Esophagus (tissue), 2 donors: ENCODE data around the gene TCEA3. TPM values are rescaled to one million over a fixed set of nuclear protein-coding genes. Genes with fewer than 3 reads are reported as not detected.
A peak's percentile ranks its signal among the peaks of the same experiment; 100 is the strongest.

Experiments used
- H3K27ac ChIP-seq, 2 donors: one replicate each; pipeline ENCODE4 v1.5.1; 2013; ENCODE audit warnings: low read depth in 2 of 2, mild to moderate bottlenecking in 2 of 2, inconsistent platforms in 1 of 2, low read length in 1 of 2, moderate library complexity in 1 of 2
- H3K27me3 ChIP-seq, 2 donors: one replicate each; pipeline ENCODE4 v1.6.1; 2013; ENCODE audit warnings: low read length in 2 of 2, control low read depth in 1 of 2, mild to moderate bottlenecking in 1 of 2; ENCODE audit not compliant: insufficient read depth in 2 of 2, control insufficient read depth in 1 of 2
- H3K36me3 ChIP-seq, 2 donors: one replicate each; pipeline ENCODE4 v1.6.1; 2013; ENCODE audit warnings: low read length in 1 of 2; ENCODE audit not compliant: control insufficient read depth in 2 of 2, insufficient read depth in 2 of 2
- H3K4me1 ChIP-seq, 2 donors: one replicate each; pipeline ENCODE4 v1.6.1; 2013; ENCODE audit warnings: low read length in 1 of 2; ENCODE audit not compliant: control insufficient read depth in 2 of 2, insufficient read depth in 2 of 2
- H3K4me3 ChIP-seq, 2 donors: one replicate each; pipeline ENCODE4 v1.5.1; 2013; ENCODE audit warnings: low read length in 2 of 2, mild to moderate bottlenecking in 2 of 2, low read depth in 1 of 2, moderate library complexity in 1 of 2
- H3K9me3 ChIP-seq, 2 donors: one replicate each; pipeline ENCODE4 v1.6.1; 2013; ENCODE audit warnings: mild to moderate bottlenecking in 2 of 2, low read depth in 1 of 2, low read length in 1 of 2, moderate library complexity in 1 of 2; ENCODE audit not compliant: control insufficient read depth in 2 of 2, insufficient read depth in 1 of 2
- WGBS, 2 donors: extraction: QIAGEN DNeasy Blood & Tissue Kit; methylation state at CpG; one replicate each; pipeline ENCODE4 v1.1.7; 2013; 5-methylcytosine and 5-hydroxymethylcytosine counted together
- polyA plus RNA-seq, 2 donors: library from polyadenylated mRNA; stranded (reverse); fragments of 200-250 nt; gene quantifications; one replicate each; pipeline ENCODE4 v1.2.3, GENCODE V29; 2013
- donor health status: healthy with polysubstance abuse.
- donor health status: Bipolar disorder and iron deficiency.

Gene TCEA3
- polyA plus RNA-seq, 2 donors, result 22.0 to 37.7 TPM

DNA sequence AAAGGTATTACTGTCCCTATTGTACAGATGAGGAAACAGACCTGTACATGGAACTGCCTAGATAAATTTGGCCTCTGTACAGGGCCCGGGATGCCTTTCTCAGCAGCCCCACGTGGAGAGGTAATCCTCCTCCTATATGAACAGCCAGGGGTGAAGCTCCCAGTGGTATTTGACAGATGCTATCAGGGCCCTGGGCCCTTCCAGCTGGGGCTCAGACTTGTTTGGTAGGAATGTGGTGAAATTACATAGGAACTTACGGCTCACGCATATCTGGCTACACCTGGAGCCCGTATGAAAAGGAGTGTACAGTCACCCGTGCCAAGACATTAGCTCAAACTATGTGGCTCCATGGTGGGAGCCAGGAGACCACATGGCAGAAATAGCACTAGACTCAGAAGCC, 24.8 kb upstream of the TCEA3 start:
- no peaks in the 10 kb centered on the region for H3K27me3 ChIP-seq
- no peak overlapping the region for H3K4me3 ChIP-seq
- WGBS, 2 donors, result 58 to 71% methylated on average over 6 of the region's 6 CpGs
- H3K4me1 ChIP-seq, result peaks cover 7 to 19% of the 10 kb centered on the region in 2 donors
- H3K9me3 ChIP-seq, result no peaks in the 10 kb centered on the region
- no peaks in the 10 kb centered on the region for H3K36me3 ChIP-seq
- H3K27ac ChIP-seq, result peak overlapping the region in 1 of 2 donors; percentile 66

DNA sequence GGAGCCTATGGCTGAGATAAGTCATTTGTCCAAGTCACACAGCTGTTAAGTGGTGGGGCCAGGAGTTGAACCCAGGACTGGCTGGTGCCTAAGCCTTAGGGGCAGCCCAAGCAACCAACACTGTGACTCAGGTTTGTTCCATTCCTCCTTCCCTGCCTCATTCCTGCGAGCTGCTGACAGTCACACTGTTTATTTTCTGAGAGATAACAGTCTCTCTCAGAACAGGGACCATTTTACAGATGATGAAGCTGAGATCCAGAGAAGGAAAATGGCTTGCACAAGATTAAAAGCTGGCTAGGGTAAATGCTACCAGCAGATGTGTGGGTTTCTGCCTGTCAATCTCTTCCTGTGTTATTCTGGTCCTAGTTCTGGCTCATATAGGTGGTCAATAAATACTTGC, 24.3 kb upstream of the TCEA3 start:
- Histone ChIP-seq H3K36me3 (no peaks in the 10 kb centered on the region), H3K9me3 (no peaks in the 10 kb centered on the region), H3K4me1 (peaks cover 7 to 19% of the 10 kb centered on the region in 2 donors), H3K4me3 (no peak overlapping the region), H3K27me3 (no peaks in the 10 kb centered on the region), H3K27ac (peak overlapping the region in 1 of 2 donors; percentile 66)
- WGBS, 2 donors, result 71 to 82% methylated on average over 1 of the region's 1 CpG

- Histone ChIP-seq H3K36me3 (peaks cover 0 to 6% of the 10 kb centered on the region in 2 donors), H3K27ac (peak overlapping the region in 1 of 2 donors; percentile 3), H3K9me3 (no peaks in the 10 kb centered on the region), H3K27me3 (no peaks in the 10 kb centered on the region), H3K4me3 (no peak overlapping the region), H3K4me1 (peaks cover 5 to 13% of the 10 kb centered on the region in 2 donors)
- WGBS, 2 donors, result 58 to 65% methylated on average over 8 of the region's 8 CpGs
Measured at GRCh38 chr1:23446661-23447310, 22.2 kb upstream of the TCEA3 start.

- peaks cover 0 to 6% of the 10 kb centered on the region in 2 donors for H3K36me3 ChIP-seq
- peaks cover 0 to 2% of the 10 kb centered on the region in 2 donors for H3K4me1 ChIP-seq
- H3K27me3 ChIP-seq, result no peaks in the 10 kb centered on the region
- H3K4me3 ChIP-seq, result no peak overlapping the region
- 70 to 82% methylated on average over 4 of the region's 4 CpGs for WGBS, 2 donors
- peak overlapping the region; percentile 55 to 73 for H3K27ac ChIP-seq
- no peaks in the 10 kb centered on the region for H3K9me3 ChIP-seq
Measured at GRCh38 chr1:23444596-23445390, 20.2 kb upstream of the TCEA3 start.

GRCh38 chr1:23444104-23444533, 19.6 kb upstream of the TCEA3 start:
- no peak overlapping the region for H3K4me3 ChIP-seq
- peaks cover 0 to 2% of the 10 kb centered on the region in 2 donors for H3K4me1 ChIP-seq
- peak overlapping the region; percentile 55 to 73 for H3K27ac ChIP-seq
- 44 to 51% methylated on average over 4 of the region's 4 CpGs for WGBS, 2 donors
- H3K9me3 ChIP-seq, result no peaks in the 10 kb centered on the region
- no peaks in the 10 kb centered on the region for H3K27me3 ChIP-seq
- peaks cover 0 to 6% of the 10 kb centered on the region in 2 donors for H3K36me3 ChIP-seq

- Histone ChIP-seq H3K36me3 (peaks cover 0 to 6% of the 10 kb centered on the region in 2 donors), H3K4me1 (peaks cover 0 to 2% of the 10 kb centered on the region in 2 donors), H3K9me3 (no peaks in the 10 kb centered on the region), H3K4me3 (no peak overlapping the region), H3K27me3 (no peaks in the 10 kb centered on the region), H3K27ac (no peak overlapping the region)
- WGBS, 2 donors, result 49 to 74% methylated on average over 3 of the region's 3 CpGs
Measured at GRCh38 chr1:23442751-23443150, 18.2 kb upstream of the TCEA3 start.

- whole genome bisulfite sequencing, 2 donors, result 82 to 85% methylated on average over 8 of the region's 8 CpGs
- Histone ChIP-seq H3K27ac (no peak overlapping the region), H3K27me3 (no peaks in the 10 kb centered on the region), H3K4me1 (peaks cover 2% of the 10 kb centered on the region in 2 donors), H3K4me3 (no peak overlapping the region), H3K9me3 (no peaks in the 10 kb centered on the region), H3K36me3 (peaks cover 0 to 10% of the 10 kb centered on the region in 2 donors)
Measured at GRCh38 chr1:23441446-23442148, 17.0 kb upstream of the TCEA3 start.

DNA sequence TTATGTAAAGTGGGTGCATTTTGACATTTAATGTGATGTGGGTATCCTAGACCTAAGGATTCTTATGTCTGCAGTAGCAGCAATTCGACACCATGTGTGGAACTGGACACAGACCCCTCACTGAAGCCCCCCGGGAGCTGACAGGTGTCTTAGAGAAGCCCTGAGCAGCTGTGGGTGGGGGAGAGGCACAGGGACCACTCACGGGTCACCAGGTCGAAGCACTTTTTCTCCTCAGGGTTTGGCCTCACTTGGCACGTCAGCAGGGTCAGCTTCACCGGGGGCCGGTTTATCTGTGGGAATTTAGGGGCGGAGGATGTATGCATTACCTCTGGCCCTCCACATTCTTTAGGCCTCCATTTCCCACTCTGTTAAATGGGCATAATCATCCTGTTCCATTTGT, 14.0 kb upstream of the TCEA3 start:
- Histone ChIP-seq H3K27ac (no peak overlapping the region), H3K4me3 (no peak overlapping the region), H3K4me1 (peaks cover 2 to 9% of the 10 kb centered on the region in 2 donors), H3K27me3 (no peaks in the 10 kb centered on the region), H3K9me3 (no peaks in the 10 kb centered on the region), H3K36me3 (peaks cover 0 to 14% of the 10 kb centered on the region in 2 donors)
- 89 to 90% methylated on average over 8 of the region's 8 CpGs for WGBS, 2 donors

GRCh38 chr1:23437355-23437664, 12.8 kb upstream of the TCEA3 start:
- H3K36me3 ChIP-seq, result peaks cover 0 to 13% of the 10 kb centered on the region in 2 donors
- H3K4me3 ChIP-seq, result no peak overlapping the region
- 88 to 93% methylated on average over 13 of the region's 13 CpGs for WGBS, 2 donors
- H3K27ac ChIP-seq, result no peak overlapping the region
- H3K9me3 ChIP-seq, result no peaks in the 10 kb centered on the region
- H3K27me3 ChIP-seq, result no peaks in the 10 kb centered on the region
- H3K4me1 ChIP-seq, result peaks cover 2 to 7% of the 10 kb centered on the region in 2 donors
